Prostate gland (tissue), 2 donors: ENCODE results near the gene UBAC1.

Source experiments
- CTCF ChIP-seq, 4 experiments: fragments of 200-600 bp in 2 of 4; fragments of 450-650 bp in 2 of 4; sonication (generic) in 2 of 4; IDR thresholded peaks; 1 replicate in 3 of 4; 2 replicates in 1 of 4; pipeline ENCODE4 v1.5.1; 2016 to 2019; ENCODE audit warnings: antibody characterized with exemption in 4 of 4, mild to moderate bottlenecking in 2 of 4, moderate library complexity in 2 of 4
- POLR2AphosphoS5 ChIP-seq: sonication (generic); formaldehyde crosslinking; IDR thresholded peaks from one replicate; pipeline ENCODE4 v1.6.1; 2017; ENCODE audit warnings: antibody characterized with exemption

GRCh38 chr9:135931349-135931820 lies 29.8 kb downstream of the UBAC1 start:
- TF ChIP-seq POLR2AphosphoS5 (no peak), CTCF (IDR thresholded peaks at IDR 0.05) (no peak)
